D721Med (cell line): ENCODE measurements around the gene TMPRSS9.

Experiments
- DNase-seq: peaks from one replicate; pipeline ENCODE4 v3.0.0; 2011; ENCODE audit warnings: low spot score; ENCODE audit not compliant: insufficient read length
- FAIRE-seq: peaks from 2 replicates; lab custom pipeline; 2011; peaks lifted over from hg19 to GRCh38; lab: Jason Lieb, UNC
- TF ChIP-seq, protein P1 (sequence below): IDR thresholded peaks from 2 replicates; pipeline ENCODE4 v1.5.1; 2012; ENCODE audit warnings: mild to moderate bottlenecking, control low read depth; ENCODE audit not compliant: insufficient read depth; ENCODE audit errors: missing control alignments

The TMPRSS9 gene

DNA sequence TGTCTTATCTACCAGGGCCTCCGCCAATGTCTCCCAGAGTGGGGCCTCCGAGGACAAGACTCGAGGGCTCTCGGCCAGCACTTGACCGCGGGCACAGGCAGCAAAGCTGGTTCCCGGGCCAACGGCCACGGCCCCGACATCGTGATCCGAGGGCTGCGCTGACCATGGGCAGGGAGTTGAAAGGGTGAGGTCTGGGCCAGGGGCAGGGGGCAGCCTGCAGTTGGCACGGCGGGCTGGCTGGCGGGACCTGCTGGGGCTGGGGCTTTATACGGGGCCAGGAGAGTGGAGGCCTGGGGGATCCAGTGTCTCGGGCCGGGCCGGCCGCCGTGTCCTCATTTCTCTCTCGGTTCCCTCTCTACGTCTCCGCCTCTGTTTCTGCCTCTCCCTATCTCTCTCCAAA is 42.3 kb upstream of the TMPRSS9 start:
- FAIRE-seq (no peak), DNase-seq (no peak)
- TF ChIP-seq, protein P1, sequence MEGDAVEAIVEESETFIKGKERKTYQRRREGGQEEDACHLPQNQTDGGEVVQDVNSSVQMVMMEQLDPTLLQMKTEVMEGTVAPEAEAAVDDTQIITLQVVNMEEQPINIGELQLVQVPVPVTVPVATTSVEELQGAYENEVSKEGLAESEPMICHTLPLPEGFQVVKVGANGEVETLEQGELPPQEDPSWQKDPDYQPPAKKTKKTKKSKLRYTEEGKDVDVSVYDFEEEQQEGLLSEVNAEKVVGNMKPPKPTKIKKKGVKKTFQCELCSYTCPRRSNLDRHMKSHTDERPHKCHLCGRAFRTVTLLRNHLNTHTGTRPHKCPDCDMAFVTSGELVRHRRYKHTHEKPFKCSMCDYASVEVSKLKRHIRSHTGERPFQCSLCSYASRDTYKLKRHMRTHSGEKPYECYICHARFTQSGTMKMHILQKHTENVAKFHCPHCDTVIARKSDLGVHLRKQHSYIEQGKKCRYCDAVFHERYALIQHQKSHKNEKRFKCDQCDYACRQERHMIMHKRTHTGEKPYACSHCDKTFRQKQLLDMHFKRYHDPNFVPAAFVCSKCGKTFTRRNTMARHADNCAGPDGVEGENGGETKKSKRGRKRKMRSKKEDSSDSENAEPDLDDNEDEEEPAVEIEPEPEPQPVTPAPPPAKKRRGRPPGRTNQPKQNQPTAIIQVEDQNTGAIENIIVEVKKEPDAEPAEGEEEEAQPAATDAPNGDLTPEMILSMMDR, result no peak

DNA sequence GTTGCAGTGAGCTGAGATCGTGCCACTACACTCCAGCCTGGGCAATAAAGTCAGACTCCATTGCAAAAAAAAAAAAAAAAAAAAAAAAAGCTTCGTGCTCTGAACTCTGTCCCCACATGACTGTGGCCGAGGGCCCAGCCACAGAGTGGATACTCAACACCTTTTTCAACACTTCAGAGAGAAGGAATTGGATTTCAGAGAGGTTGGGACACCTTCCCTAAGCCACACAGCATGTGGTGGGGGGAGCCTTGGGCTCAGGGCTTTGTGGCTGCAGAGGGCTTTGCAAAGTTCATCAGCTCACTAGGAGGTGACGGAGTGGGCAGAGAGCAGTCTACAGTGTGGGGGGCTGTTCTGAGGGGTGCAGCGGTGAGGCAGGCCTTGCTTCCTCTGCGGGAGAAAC is 41.1 kb upstream of the TMPRSS9 start:
- no peak for DNase-seq
- FAIRE-seq, result no peak
- TF ChIP-seq, protein P1, result no peak

DNA sequence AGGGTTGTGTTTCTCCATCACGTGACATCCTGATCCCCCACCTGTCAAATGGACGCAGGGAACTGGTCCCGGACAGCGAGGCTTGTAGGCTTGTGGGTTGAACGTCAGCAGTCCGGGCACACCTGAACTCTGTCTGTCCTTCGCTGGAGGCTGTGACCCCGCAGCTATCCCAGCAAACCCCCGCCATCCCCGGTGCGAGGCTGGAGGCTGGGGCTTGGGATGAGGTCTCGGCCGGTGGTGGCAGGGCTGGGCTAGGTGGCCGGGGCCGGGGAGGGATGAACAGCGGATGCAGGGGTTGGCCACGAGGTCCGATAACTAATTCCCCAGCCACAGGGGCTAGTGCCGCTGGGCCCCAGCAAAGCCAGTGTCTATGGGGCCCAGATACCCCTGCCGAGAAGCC is 40.5 kb upstream of the TMPRSS9 start:
- FAIRE-seq, result no peak
- DNase-seq, result no peak
- TF ChIP-seq, protein P1, result no peak

DNA sequence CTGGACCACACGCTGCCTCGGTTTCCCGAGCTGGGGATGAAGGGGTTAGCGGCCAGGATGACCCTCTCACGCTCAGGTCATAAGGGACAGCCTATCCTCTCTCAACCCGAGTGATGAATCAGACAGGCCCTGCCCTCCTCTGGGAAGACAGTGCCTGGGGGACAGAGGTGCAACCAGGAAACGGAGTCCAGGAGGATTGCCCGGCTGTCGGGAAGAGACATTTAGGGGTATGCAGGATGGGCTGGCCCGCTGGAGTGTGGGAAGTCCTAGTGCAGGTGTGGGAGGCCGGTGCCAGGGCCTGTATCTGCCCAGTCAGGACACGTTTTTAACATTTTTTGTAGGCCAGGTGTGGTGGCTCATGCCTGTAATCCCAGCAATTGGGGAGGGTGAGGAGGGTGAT is 40.0 kb upstream of the TMPRSS9 start:
- TF ChIP-seq, protein P1, result no peak
- DNase-seq (no peak), FAIRE-seq (no peak)

- TF ChIP-seq, protein P1, result no peak
- DNase-seq (no peak), FAIRE-seq (no peak)
Observed at GRCh38 chr19:2320939-2321338, 39.1 kb upstream of the TMPRSS9 start.

- TF ChIP-seq, protein P1, result no peak
- DNase-seq, result no peak
- FAIRE-seq, result no peak
Observed at GRCh38 chr19:2321565-2322283, 38.3 kb upstream of the TMPRSS9 start.

GRCh38 chr19:2323707-2324106 is 36.4 kb upstream of the TMPRSS9 start:
- DNase-seq (no peak), FAIRE-seq (no peak)
- TF ChIP-seq, protein P1, result no peak
